Dedifferentiated amniotic fluid mesenchymal stem cell (primary cell): ENCODE measurements around the gene CYB561D1.
A peak's percentile ranks its signal among the peaks of the same experiment; 100 is the strongest.
"Not testable (repeated sequence)": the region's sequence is repeated elsewhere in the genome, so short reads cannot be mapped to it uniquely, and the experiment has no call there.

Source experiments
- DNase-seq: peaks from one replicate; pipeline ENCODE4 v3.0.0-alpha.2; 2016; ENCODE audit errors: extremely low spot score

CYB561D1 gene, protein sequence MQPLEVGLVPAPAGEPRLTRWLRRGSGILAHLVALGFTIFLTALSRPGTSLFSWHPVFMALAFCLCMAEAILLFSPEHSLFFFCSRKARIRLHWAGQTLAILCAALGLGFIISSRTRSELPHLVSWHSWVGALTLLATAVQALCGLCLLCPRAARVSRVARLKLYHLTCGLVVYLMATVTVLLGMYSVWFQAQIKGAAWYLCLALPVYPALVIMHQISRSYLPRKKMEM

GRCh38 chr1:109493805-109494539, at the start of gene CYB561D1:
CYB561D1 (plus strand) TSS chr1:109494094; CDS start chr1:109494140, 46 bp downstream.
- DNase-seq: peak; percentile 74

DNA sequence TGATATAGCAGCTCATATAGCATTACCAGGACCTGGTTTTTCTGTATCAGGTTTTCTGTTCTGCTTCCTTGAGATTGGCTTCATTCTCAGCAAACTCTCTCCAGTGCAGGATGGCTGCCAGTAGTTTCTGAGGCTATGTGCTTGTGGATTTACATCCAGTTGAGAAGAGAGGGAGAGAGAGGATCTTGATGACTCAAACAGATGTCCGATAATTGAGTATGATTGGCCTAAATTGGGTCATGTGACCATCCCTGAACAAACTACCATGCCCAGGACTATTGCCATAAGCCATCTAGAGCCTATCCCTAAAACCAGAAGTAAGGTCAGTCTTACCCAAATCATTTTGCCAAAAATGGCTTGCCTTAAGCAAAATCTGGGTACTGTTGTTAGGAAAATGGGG, 49.5 kb upstream of the CYB561D1 start:
- no peak for DNase-seq

DNA sequence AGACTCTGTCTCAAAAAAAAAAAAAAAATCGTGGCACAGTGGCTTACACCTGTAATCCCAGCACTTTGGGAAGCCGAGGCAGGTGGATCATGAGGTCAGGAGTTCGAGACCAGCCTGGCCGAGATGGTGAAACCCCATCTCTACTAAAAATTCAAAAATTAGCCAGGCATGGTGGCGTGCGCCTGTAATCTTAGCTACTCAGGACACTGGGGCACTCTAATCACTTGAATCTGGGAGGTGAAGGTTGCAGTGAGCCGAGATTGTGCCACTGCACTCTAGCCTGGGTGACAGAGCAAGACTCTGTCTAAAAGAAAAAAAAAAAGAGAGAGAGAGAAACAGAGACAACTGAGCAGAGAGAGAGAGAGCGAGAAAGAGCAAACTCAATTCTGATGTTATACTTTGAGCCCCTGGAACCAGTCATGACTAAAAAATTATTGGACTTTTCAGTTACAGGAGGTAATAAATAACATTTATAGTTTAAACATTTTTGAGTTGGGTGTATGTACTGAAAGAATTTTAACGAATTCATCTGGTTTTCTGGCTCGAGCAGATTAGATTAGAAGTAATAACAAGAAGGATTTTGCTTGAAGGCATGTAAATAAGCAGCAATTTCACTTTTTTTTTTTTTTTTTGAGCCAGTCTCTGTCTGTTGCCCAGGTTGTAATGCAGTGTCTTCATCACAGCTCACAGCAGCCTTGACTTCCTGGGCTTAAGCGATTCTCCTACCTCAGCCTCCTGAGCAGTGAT, 47.8 kb upstream of the CYB561D1 start:
- DNase-seq: not testable (repeated sequence)

DNA sequence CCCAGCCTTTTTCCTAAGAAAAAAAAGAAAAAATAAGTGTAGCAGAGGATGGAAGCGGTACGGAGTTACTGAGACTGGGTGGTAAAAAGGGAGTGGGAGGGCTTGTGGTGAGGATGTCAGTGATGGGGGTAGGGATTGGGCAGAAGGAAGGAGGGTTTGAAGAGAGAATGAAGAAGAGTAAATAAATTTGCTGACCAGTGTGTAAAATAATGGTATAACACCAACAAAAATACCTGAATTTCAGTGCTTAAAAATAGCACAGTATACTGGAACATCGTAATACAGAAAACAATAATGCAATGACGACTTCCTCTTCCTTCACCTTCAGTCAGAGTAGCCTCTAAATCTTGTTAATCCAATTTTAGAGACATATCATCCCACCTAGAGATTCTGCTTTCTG, 46.4 kb upstream of the CYB561D1 start:
- no peak for DNase-seq

- DNase-seq: no peak
These were observed 39.3 kb upstream of the CYB561D1 start for GRCh38 chr1:109454497-109455133.

GRCh38 chr1:109457819-109458218, 36.1 kb upstream of the CYB561D1 start:
- no peak for DNase-seq

DNA sequence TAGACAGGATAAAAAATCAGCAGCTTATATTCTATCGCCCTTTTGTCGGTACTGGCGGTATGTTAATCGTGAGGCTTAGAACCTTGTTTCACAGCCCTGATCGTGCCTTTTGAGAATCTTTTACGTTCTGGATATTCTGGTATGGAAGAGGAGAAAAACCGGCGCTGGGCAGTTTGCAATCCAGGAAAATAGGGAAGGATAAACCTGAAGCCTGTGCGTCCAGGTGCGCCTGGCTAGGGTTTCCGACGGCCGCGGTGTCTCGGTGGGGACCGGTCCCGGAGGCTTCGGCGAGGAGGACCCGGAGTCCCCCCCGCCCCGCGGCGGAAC, 27.8 kb upstream of the CYB561D1 start:
- no peak for DNase-seq

- DNase-seq: no peak
These were observed 27.2 kb upstream of the CYB561D1 start, which contains the start of gene SYPL2 for GRCh38 chr1:109466452-109467300. SYPL2 (plus strand) TSS chr1:109466546; CDS start chr1:109466844, 298 bp downstream.

GRCh38 chr1:109467301-109467777, 26.6 kb upstream of the CYB561D1 start:
- DNase-seq: no peak

GRCh38 chr1:109468061-109468460, 25.8 kb upstream of the CYB561D1 start:
- no peak for DNase-seq

DNA sequence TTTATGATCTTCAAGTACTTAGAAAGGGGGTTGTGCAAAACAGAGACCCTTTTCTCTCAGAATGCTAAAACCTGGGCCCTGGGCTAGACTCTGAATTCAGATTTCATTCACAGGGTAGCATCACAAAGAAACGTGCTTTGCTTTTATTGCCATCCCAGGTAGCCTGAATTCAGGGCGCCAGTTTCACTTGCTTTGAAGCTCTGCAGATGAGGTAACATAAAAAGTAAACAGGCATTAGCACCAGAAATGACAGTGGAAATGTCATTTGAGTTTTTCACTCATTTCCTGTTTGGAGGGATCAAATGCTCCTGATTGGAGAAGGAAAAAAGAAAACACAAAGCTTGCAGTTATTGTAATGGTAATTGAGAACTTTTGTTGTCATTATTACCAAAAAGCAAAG, 25.0 kb upstream of the CYB561D1 start:
- DNase-seq: no peak

GRCh38 chr1:109470245-109470644, 23.6 kb upstream of the CYB561D1 start:
- no peak for DNase-seq

DNA sequence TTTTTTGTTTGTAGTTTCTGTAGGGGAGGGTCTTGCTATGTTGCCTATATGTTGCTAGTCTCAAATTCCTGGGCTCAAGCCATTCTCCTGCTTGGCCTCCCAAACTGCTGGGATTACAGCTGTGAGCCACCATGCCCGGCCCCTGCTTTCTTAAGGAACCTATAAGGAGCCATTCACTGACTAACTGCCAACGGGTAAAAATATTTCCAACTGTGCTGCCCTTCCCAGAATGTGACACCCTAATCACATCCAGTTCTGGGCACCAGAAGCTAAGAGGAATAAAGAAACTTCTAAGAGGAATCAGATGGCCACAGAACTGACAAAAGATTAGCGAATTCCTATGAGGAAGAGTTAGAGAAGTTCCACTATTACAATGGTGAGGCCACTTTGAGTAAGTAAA, 21.1 kb upstream of the CYB561D1 start:
- no peak for DNase-seq

GRCh38 chr1:109473284-109474057, 20.4 kb upstream of the CYB561D1 start:
- DNase-seq: not testable (repeated sequence)

GRCh38 chr1:109474697-109475096, 19.2 kb upstream of the CYB561D1 start:
- no peak for DNase-seq

GRCh38 chr1:109475261-109475660, 18.6 kb upstream of the CYB561D1 start:
- no peak for DNase-seq

DNA sequence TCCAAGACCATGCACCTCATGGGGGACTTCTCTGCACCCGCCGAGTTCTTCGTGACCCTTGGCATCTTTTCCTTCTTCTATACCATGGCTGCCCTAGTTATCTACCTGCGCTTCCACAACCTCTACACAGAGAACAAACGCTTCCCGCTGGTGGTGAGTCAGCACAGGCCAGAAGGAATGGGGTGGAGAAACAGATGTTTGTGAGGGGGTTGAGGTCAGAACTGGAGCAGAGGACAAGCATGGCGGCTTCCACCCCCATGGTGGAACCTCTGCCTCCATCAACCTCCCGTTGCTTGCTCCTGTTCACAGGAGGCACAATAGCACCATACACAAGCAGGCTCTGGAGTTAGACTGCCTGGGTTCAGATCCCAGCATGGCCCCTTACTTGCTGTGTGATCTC, 17.1 kb upstream of the CYB561D1 start:
- DNase-seq: no peak

DNA sequence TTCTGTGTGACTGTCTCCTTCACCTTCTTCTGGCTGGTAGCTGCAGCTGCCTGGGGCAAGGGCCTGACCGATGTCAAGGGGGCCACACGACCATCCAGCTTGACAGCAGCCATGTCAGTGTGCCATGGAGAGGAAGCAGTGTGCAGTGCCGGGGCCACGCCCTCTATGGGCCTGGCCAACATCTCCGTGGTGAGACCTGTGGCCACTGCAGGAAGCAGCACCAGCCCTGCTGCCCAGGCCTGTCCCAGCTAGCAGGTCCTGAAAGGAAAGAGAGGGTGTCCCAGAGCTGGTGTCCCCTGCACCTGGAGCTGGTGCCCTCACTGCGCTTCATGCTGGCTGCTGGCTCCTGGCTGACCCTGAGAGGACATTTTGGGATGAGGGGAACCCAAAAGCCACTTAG, 16.1 kb upstream of the CYB561D1 start:
- DNase-seq: no peak

DNA sequence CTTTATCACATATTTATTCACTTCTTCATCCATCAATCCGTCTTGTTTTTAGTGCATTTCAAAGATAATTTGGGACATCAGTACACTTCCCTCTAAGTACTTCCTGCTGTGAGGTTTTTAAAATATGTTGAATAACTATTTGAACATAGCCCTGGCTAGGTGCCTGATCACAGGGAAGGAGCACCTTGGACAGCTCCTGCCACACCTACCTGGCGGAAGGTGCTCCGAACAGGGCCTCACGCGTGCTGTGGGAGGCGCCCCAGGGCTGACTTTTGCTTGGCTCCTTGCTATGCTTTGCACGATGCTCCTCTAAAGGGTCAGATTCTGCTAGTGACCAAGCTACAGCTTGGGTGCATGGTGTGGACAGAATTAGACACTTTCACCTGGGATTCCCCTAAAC, 15.1 kb upstream of the CYB561D1 start:
- no peak for DNase-seq

GRCh38 chr1:109479311-109479710, 14.6 kb upstream of the CYB561D1 start:
- DNase-seq: no peak
